HEK293 (cell line): Measurements from ENCODE around the gene TNFRSF8.
A peak's percentile ranks its signal among the peaks of the same experiment; 100 is the strongest.

Experiments
- CTCF ChIP-seq: fragments of 450-650 bp; formaldehyde crosslinking; IDR thresholded peaks from 2 replicates; pipeline ENCODE4 v1.5.1; 2016; ENCODE audit warnings: missing biosample characterization, missing genetic modification characterization
- PBX3 ChIP-seq: sonication (generic); formaldehyde crosslinking; IDR thresholded peaks from 2 replicates; pipeline ENCODE4 v1.8.1; 2022; ENCODE audit warnings: mild to moderate bottlenecking, moderate library complexity, missing genetic modification reagents
- SALL2 ChIP-seq: fragments of 450-650 bp; formaldehyde crosslinking; IDR thresholded peaks from 2 replicates; pipeline ENCODE4 v1.5.0; 2017; ENCODE audit warnings: missing biosample characterization, mild to moderate bottlenecking, missing genetic modification characterization, borderline replicate concordance
- ZNF112 ChIP-seq: fragments of 450-650 bp; formaldehyde crosslinking; IDR thresholded peaks from 2 replicates; pipeline ENCODE4 v1.5.0; 2017; ENCODE audit warnings: missing biosample characterization, missing genetic modification characterization
- ZNF114 ChIP-seq: fragments of 450-650 bp; formaldehyde crosslinking; IDR thresholded peaks from 2 replicates; pipeline ENCODE4 v1.5.0; 2017; ENCODE audit warnings: missing biosample characterization, missing genetic modification characterization
- ZNF133 ChIP-seq: fragments of 450-650 bp; formaldehyde crosslinking; IDR thresholded peaks from 2 replicates; pipeline ENCODE4 v1.5.1; 2016; ENCODE audit warnings: missing biosample characterization, missing genetic modification characterization
- ZNF24 ChIP-seq: fragments of 450-650 bp; formaldehyde crosslinking; IDR thresholded peaks from 2 replicates; pipeline ENCODE4 v1.5.1; 2016; ENCODE audit warnings: missing biosample characterization, missing genetic modification characterization
- ZNF302 ChIP-seq: fragments of 450-650 bp; formaldehyde crosslinking; IDR thresholded peaks from 2 replicates; pipeline ENCODE4 v1.5.1; 2016; ENCODE audit warnings: missing biosample characterization, missing genetic modification characterization, low read depth
- ZNF398 ChIP-seq: fragments of 450-650 bp; formaldehyde crosslinking; IDR thresholded peaks from 2 replicates; pipeline ENCODE4 v1.5.1; 2017; ENCODE audit warnings: missing biosample characterization, missing genetic modification characterization
- ZNF704 ChIP-seq: fragments of 450-650 bp; formaldehyde crosslinking; IDR thresholded peaks from 2 replicates; pipeline ENCODE4 v1.5.1; 2016; ENCODE audit warnings: missing biosample characterization, missing genetic modification characterization
- ZNF777 ChIP-seq: fragments of 450-650 bp; formaldehyde crosslinking; IDR thresholded peaks from 2 replicates; pipeline ENCODE4 v1.5.1; 2017; ENCODE audit warnings: missing biosample characterization, missing genetic modification characterization, borderline replicate concordance
- ZSCAN30 ChIP-seq: fragments of 450-650 bp; IDR thresholded peaks from 2 replicates; pipeline ENCODE4 v1.5.1; 2018; ENCODE audit warnings: missing biosample characterization, mild to moderate bottlenecking, missing genetic modification characterization, moderate library complexity

- TF ChIP-seq CTCF (tag by site-specific recombination) (no peak), ZSCAN30 (no peak), ZNF302 (tag by site-specific recombination) (no peak), SALL2 (tag by site-specific recombination) (no peak), ZNF133 (tag by site-specific recombination) (no peak), ZNF704 (no peak), ZNF777 (no peak), ZNF114 (tag by site-specific recombination) (no peak), PBX3 (CRISPR knock-in tag) (no peak), ZNF112 (tag by site-specific recombination) (no peak), ZNF24 (tag by site-specific recombination) (no peak), ZNF398 (tag by site-specific recombination) (peak; percentile 3; the same call in 1 of the 2 replicates)
Observed at GRCh38 chr1:12019858-12020509, 43.1 kb upstream of the TNFRSF8 start.
